ENCODE measurements around the gene HOXC9.

HOXC9 gene

DNA sequence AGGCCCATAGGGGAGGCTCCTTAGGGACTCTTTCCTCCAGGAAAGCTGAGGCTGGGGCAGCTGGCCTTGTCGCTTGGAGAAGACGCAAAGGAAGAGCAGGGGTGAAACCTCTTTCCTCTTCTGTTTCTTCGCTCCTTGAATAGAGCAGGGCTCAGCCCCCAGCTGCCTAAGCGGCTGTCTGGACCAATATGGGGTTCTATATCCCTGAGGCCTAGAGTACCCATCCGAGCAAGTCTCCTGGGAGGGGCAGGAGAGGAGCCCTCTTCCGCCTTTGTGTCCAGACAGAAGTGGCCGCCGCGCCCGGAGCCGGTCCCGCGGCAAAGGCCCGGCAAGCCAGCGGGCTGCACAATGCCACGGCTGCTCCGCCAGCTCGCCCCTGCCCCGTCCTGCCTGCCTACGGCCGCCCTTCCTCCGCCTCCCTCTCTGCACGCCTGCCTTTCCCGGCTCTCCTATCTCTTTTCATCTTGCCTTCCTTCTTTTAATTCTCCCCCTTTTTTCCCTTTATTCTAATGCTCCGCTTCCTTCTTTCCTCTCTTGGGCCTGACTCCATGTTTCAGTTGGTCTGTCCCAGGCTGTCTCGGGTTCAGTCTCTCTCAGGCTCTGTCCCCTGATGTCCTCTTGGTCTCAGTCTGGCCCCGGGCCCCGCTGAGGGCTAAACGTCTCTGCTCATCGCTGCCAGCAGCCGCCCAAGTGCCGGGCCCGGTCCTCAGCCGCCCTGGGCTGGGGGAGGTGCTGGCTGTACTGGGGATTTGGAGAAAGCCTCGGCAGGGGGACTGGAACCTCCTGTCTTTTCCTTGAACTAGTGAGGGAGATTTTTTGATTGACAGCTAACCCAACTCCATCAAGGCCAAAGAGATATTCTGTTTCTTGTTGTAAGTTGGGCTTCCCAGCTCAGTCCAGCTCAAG lies 2.5 kb upstream of the HOXC9 start (continued):
- TF ChIP-seq, protein P1, sequence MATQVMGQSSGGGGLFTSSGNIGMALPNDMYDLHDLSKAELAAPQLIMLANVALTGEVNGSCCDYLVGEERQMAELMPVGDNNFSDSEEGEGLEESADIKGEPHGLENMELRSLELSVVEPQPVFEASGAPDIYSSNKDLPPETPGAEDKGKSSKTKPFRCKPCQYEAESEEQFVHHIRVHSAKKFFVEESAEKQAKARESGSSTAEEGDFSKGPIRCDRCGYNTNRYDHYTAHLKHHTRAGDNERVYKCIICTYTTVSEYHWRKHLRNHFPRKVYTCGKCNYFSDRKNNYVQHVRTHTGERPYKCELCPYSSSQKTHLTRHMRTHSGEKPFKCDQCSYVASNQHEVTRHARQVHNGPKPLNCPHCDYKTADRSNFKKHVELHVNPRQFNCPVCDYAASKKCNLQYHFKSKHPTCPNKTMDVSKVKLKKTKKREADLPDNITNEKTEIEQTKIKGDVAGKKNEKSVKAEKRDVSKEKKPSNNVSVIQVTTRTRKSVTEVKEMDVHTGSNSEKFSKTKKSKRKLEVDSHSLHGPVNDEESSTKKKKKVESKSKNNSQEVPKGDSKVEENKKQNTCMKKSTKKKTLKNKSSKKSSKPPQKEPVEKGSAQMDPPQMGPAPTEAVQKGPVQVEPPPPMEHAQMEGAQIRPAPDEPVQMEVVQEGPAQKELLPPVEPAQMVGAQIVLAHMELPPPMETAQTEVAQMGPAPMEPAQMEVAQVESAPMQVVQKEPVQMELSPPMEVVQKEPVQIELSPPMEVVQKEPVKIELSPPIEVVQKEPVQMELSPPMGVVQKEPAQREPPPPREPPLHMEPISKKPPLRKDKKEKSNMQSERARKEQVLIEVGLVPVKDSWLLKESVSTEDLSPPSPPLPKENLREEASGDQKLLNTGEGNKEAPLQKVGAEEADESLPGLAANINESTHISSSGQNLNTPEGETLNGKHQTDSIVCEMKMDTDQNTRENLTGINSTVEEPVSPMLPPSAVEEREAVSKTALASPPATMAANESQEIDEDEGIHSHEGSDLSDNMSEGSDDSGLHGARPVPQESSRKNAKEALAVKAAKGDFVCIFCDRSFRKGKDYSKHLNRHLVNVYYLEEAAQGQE (tag by site-specific recombination; IDR thresholded peaks at IDR 0.05): peak; percentile 32; the same call in 1 of the 2 replicates
- TF ChIP-seq ZNF837 (tag by site-specific recombination; IDR thresholded peaks at IDR 0.05) (no peak), ZNF510 (tag by site-specific recombination; IDR thresholded peaks at IDR 0.05; ENCODE audit: insufficient replicate concordance) (no peak), ZNF423 (tag by site-specific recombination; IDR thresholded peaks at IDR 0.05) (no peak), OSR2 (tag by site-specific recombination; IDR thresholded peaks at IDR 0.05) (no peak), ZNF776 (tag by site-specific recombination; IDR thresholded peaks at IDR 0.05; ENCODE audit: borderline replicate concordance) (no peak)
- TF ChIP-seq, protein P2, sequence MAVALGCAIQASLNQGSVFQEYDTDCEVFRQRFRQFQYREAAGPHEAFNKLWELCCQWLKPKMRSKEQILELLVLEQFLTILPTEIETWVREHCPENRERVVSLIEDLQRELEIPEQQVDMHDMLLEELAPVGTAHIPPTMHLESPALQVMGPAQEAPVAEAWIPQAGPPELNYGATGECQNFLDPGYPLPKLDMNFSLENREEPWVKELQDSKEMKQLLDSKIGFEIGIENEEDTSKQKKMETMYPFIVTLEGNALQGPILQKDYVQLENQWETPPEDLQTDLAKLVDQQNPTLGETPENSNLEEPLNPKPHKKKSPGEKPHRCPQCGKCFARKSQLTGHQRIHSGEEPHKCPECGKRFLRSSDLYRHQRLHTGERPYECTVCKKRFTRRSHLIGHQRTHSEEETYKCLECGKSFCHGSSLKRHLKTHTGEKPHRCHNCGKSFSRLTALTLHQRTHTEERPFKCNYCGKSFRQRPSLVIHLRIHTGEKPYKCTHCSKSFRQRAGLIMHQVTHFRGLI (tag by site-specific recombination; IDR thresholded peaks at IDR 0.05): peak; percentile 81; the same call in 1 of the 2 replicates

DNA sequence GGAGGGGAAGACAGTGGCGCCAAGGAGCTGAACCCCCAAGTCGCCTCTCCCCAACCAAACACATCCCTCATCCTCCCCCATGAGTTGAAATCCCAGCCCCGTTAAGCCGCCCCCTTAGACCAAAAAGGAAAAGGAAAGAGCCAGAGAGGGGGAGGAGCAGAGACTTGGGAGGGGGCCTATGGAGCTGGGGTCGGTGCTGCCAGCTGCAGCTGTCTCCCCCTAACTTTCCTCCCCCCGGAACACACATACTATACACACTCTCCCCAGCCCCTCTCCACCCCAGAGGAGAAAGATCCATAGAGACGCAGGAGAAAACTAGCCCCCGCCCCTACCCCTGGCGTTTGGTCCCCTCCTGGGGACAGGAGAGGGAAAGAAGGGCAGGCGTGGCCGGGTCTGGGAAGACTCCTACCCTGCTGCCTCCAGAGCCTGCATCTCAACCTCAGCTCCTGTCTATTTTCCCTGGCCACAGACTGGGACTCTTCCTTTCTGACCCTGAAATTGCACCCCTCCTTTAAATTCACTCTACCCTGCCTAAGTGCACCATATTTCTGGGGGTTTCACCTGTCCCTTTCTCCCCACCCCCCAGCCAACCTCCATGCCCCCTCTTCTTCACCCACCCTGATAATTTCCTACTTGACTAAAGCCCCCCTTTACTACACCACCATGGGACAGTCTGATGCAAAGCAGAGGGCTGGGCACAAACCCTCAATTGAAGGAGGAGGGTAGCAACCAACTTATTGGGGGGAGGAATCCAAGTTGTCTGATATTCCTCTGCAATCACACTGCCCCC lies 1.7 kb upstream of the HOXC9 start:
- Histone ChIP-seq H3K27ac (ENCODE audit: extremely low read depth, low read depth, low read length) (peak overlapping the region; percentile 98; the same call in 1 of the 2 replicates), H3K4me3 (ENCODE audit: low read depth, low read length) (no peak overlapping the region), H3K36me3 (ENCODE audit: control insufficient read depth in 2 of 2, insufficient read depth in 1 of 2, low read length in 2 of 2) (peaks cover 4 to 9% of the 10 kb centered on the region in 2 experiments; a peak in 2 of 3 replicates), H3K9me3 (ENCODE audit: control insufficient read depth, insufficient read depth, low read depth, low read length) (no peaks in the 10 kb centered on the region), H3K4me1 (ENCODE audit: control insufficient read depth, insufficient read depth, low read length) (peaks cover 41% of the 10 kb centered on the region)
- ChIA-PET POLR2A (interaction anchor here (0.8 to 3.7 kb wide), 4 partner anchors 11 to 190 kb away, joined by 3 to 34 read pairs (median 10); partner anchors contain the start of genes HOXC10 and SMUG1), CTCF (interaction anchor here (0.6 to 6.7 kb wide), 15 partner anchors 10 to 769 kb away, joined by 3 to 49 read pairs (median 3); partner anchors contain the start of genes HOXC10 and HOXC8)
- TF ChIP-seq PRDM1 (tag by site-specific recombination; IDR thresholded peaks at IDR 0.05) (peak; percentile 75), ZNF341 (tag by site-specific recombination; IDR thresholded peaks at IDR 0.05; ENCODE audit: low read depth) (peak; percentile 17; the same call in 1 of the 2 replicates), SP3 (tag by site-specific recombination; IDR thresholded peaks at IDR 0.05) (peak; percentile 61), ZNF366 (tag by site-specific recombination; conservative IDR thresholded peaks at IDR 0.05) (peak; percentile 45; the same call in 1 of the 2 replicates), ZNF621 (tag by site-specific recombination; IDR thresholded peaks at IDR 0.05) (no peak), IKZF3 (tag by site-specific recombination; IDR thresholded peaks at IDR 0.05) (peak; percentile 88), ZBTB20 (tag by site-specific recombination; IDR thresholded peaks at IDR 0.05) (no peak), ZFHX2 (tag by site-specific recombination; conservative IDR thresholded peaks at IDR 0.05) (peak; percentile 6; the same call in 1 of the 2 replicates)
- TF ChIP-seq, protein P3, sequence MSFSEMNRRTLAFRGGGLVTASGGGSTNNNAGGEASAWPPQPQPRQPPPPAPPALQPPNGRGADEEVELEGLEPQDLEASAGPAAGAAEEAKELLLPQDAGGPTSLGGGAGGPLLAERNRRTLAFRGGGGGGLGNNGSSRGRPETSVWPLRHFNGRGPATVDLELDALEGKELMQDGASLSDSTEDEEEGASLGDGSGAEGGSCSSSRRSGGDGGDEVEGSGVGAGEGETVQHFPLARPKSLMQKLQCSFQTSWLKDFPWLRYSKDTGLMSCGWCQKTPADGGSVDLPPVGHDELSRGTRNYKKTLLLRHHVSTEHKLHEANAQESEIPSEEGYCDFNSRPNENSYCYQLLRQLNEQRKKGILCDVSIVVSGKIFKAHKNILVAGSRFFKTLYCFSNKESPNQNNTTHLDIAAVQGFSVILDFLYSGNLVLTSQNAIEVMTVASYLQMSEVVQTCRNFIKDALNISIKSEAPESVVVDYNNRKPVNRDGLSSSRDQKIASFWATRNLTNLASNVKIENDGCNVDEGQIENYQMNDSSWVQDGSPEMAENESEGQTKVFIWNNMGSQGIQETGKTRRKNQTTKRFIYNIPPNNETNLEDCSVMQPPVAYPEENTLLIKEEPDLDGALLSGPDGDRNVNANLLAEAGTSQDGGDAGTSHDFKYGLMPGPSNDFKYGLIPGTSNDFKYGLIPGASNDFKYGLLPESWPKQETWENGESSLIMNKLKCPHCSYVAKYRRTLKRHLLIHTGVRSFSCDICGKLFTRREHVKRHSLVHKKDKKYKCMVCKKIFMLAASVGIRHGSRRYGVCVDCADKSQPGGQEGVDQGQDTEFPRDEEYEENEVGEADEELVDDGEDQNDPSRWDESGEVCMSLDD (tag by site-specific recombination; IDR thresholded peaks at IDR 0.05): 0 out of 2 replicates have a peak, but pooled peaks have one; percentile 22
- TF ChIP-seq, protein P4, sequence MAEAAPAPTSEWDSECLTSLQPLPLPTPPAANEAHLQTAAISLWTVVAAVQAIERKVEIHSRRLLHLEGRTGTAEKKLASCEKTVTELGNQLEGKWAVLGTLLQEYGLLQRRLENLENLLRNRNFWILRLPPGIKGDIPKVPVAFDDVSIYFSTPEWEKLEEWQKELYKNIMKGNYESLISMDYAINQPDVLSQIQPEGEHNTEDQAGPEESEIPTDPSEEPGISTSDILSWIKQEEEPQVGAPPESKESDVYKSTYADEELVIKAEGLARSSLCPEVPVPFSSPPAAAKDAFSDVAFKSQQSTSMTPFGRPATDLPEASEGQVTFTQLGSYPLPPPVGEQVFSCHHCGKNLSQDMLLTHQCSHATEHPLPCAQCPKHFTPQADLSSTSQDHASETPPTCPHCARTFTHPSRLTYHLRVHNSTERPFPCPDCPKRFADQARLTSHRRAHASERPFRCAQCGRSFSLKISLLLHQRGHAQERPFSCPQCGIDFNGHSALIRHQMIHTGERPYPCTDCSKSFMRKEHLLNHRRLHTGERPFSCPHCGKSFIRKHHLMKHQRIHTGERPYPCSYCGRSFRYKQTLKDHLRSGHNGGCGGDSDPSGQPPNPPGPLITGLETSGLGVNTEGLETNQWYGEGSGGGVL (tag by site-specific recombination; IDR thresholded peaks at IDR 0.05): peak; percentile 91
- TF ChIP-seq, protein P5, sequence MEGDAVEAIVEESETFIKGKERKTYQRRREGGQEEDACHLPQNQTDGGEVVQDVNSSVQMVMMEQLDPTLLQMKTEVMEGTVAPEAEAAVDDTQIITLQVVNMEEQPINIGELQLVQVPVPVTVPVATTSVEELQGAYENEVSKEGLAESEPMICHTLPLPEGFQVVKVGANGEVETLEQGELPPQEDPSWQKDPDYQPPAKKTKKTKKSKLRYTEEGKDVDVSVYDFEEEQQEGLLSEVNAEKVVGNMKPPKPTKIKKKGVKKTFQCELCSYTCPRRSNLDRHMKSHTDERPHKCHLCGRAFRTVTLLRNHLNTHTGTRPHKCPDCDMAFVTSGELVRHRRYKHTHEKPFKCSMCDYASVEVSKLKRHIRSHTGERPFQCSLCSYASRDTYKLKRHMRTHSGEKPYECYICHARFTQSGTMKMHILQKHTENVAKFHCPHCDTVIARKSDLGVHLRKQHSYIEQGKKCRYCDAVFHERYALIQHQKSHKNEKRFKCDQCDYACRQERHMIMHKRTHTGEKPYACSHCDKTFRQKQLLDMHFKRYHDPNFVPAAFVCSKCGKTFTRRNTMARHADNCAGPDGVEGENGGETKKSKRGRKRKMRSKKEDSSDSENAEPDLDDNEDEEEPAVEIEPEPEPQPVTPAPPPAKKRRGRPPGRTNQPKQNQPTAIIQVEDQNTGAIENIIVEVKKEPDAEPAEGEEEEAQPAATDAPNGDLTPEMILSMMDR (tag by site-specific recombination; IDR thresholded peaks at IDR 0.05): 0 out of 2 replicates have a peak, but pooled peaks have one; percentile 53

All from HEK293 (cell line).